ENCODE measurements around the gene TSEN54. TPM values are rescaled to one million over a fixed set of nuclear protein-coding genes. Genes with fewer than 3 reads are reported as not detected.

Gene TSEN54
- total RNA-seq, 4 donors from 2014 or later, result 9.4 to 33.3 (median 14.9) TPM

DNA sequence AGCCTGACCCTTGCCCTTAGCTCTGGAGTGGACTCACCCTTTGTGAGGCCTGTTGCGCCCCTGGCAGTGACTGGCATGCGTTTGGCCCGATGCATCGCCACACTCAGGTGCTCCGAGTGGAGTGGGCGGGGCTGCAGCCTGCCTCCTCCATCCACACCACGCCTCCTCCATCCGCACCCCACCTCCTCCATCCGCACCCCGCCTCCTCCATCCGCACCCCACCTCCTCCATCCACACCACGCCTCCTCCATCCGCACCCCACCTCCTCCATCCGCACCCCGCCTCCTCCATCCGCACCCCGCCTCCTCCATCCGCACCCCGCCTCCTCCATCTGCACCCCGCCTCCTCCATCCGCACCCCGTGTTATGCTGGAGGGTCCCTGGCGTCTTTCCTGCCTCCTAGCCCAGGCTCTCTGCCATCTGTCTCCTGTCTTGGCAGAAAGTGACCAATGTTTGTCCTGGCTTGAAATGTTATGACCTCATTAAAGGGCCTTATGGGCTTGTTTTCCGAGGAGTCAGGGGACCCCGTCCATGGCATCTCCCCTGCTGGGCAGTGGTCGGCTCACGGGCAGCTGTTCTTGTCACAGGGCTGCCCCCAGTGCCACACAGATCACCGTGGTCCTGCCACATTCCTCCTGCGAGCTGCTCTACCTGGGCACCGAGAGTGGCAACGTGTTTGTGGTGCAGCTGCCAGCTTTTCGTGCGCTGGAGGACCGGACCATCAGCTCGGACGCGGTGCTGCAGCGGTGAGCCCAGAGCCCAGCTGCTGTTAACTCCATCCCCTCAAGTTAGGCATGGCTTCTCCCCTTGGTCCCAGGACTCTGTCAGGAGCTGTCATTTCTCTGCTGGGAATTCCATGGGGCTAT, 42.6 kb downstream of the TSEN54 start:
- ATAC-seq (ENCODE audit: low FRiP score) (no peak), DNase-seq (ENCODE audit: low spot score) (no peak)
- TF ChIP-seq, protein P1, sequence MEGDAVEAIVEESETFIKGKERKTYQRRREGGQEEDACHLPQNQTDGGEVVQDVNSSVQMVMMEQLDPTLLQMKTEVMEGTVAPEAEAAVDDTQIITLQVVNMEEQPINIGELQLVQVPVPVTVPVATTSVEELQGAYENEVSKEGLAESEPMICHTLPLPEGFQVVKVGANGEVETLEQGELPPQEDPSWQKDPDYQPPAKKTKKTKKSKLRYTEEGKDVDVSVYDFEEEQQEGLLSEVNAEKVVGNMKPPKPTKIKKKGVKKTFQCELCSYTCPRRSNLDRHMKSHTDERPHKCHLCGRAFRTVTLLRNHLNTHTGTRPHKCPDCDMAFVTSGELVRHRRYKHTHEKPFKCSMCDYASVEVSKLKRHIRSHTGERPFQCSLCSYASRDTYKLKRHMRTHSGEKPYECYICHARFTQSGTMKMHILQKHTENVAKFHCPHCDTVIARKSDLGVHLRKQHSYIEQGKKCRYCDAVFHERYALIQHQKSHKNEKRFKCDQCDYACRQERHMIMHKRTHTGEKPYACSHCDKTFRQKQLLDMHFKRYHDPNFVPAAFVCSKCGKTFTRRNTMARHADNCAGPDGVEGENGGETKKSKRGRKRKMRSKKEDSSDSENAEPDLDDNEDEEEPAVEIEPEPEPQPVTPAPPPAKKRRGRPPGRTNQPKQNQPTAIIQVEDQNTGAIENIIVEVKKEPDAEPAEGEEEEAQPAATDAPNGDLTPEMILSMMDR (IDR thresholded peaks at IDR 0.05), result no peak

DNA sequence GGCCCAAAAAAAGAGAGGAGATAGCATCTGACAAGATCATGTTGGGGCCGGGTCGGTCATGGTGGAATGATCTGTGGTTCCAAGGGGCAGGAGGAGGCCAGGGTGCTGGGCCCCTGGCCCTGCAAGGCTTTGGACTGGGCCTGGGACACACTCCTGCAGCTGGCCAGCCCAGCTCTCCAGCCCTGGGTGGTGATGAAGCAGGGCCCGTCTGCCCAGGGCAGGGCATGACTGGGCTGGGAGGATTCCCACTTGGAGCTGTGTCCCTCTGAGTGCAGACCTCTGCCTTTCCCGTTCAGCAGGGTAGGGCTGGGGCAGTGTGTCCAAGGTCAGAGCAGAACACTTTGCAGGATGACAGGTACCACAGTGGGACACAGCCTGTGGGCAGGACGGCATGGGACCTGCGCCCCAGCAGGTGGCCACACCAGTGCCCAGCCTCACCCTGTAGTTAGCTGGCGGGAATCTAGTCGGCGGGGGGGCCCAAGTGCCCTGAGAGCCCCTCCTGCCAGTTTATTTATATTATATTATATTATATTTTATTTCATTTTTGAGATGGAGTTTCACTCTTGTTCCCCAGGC, 43.7 kb downstream of the TSEN54 start:
- TF ChIP-seq, protein P1 (IDR thresholded peaks at IDR 0.05), result no peak
- ATAC-seq (ENCODE audit: low FRiP score), result no peak
- DNase-seq (ENCODE audit: low spot score), result no peak

DNA sequence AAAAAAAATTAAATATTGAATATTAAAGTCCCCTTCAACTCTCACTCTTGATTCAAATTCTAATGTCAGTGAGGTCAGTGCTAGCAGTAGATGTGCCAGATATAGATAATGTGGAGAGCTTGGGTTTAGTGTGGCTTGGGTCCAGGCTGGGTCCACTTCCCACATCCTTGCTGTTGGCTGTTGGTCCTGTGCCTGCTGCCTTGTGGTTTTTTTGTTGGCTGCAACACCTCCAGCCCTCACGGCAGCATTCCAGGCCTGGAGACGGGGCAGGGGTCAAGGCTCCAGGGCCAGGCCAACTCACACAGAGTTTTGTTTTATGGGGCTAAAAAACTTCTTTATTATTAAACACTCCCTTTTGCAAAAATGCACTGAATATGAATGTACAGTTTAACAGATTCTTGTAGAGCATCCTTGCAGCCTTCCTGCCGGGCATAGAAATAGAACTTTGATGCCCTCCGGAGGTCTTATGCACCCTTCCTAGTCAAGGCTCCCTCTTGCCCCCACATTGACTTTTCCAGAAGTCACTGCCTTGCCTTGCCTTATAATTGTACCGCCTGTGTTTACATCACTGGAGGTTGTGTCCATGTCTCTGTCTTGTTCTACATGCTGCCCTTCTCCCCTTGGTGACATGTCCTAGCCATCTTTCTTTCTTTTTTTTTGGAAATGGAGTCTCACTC, 45.7 kb downstream of the TSEN54 start:
- ATAC-seq (ENCODE audit: low FRiP score), result no peak
- no peak for DNase-seq (ENCODE audit: low spot score)
- TF ChIP-seq, protein P1 (IDR thresholded peaks at IDR 0.05), result no peak

DNA sequence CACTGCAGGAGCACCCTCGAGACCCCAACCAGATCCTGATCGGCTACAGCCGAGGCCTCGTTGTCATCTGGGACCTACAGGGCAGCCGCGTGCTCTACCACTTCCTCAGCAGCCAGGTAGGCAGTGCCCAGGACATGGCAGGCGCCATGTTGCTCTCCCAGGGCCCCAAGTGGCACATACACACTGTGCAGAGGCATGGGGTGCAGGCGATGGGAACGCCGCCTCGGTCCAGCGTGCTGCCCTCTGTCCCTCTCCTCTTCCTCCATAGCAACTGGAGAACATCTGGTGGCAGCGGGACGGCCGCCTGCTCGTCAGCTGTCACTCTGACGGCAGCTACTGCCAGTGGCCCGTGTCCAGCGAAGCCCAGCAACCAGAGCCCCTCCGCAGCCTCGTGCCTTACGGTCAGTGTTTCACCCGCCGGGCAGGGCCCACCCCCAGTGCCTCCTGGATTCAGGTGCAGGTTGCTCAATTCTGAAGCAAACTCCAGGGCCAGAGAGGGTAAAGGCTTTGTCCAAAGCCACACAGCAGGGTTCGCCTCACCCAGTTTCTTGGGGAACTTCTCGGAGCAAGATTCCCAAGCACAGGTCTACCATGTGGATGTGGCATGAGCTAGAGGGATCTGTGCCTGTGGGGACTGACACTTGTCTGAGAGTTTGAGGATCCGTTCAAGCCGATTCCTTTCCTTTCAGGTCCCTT, 46.9 kb downstream of the TSEN54 start:
- ATAC-seq (ENCODE audit: low FRiP score), result no peak

DNA sequence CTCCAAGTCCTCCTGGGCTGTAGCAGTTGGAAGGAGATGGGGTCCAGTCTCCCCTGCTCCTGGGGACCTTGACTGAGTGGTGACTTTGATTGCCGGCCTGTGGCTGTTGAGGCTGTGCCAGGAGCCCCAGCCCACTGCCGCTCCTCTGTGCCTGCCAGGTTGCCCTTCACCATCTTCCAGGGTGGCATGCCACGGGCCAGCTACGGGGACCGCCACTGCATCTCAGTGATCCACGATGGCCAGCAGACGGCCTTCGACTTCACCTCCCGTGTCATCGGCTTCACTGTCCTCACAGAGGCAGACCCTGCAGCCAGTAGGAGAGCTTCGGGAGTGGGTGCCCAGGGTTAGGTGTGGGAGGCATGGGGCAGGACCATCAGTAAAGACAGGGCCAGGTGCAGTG, 47.9 kb downstream of the TSEN54 start:
- no peak for ATAC-seq (ENCODE audit: low FRiP score)
- no peak for DNase-seq (ENCODE audit: low spot score)
- TF ChIP-seq, protein P1 (IDR thresholded peaks at IDR 0.05), result no peak

More for the DNA sequence above, 46.9 kb downstream of the TSEN54 start:
- DNase-seq (ENCODE audit: low spot score), result no peak
- TF ChIP-seq, protein P1 (IDR thresholded peaks at IDR 0.05), result no peak

DNA sequence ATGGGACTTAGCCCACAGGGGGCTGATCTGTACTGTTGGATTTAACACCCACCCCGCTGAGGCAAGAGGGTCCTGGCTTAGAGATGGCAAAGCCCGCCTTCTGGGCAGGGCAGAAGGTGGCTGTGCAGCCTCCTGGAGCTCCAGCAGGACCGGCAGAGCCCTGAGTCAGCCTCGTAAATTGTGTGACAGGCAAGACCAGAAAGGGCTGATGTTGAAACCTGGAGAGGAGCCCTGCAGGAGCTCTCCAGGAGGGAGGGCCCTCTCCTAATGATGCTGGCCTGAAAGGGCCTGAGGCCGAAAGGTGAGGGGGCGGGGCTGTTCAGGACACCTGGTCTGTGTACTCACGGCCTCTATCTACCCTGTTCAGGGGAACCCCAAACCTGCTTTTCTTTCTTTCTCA, 48.7 kb downstream of the TSEN54 start:
- ATAC-seq (ENCODE audit: low FRiP score) (no peak), DNase-seq (ENCODE audit: low spot score) (no peak)
- TF ChIP-seq, protein P1 (IDR thresholded peaks at IDR 0.05), result no peak
